IMR-90 (cell line): ENCODE measurements around the gene MRPL54. TPM values are rescaled to one million over a fixed set of nuclear protein-coding genes. Genes with fewer than 3 reads are reported as not detected.

Experiments used
- ATAC-seq: fragments of 200-7000 bp; cut with Tn5 transposase; 2 replicates; pipeline ENCODE4 v1.9.1; 2020; ENCODE audit warnings: low read depth, mild to moderate bottlenecking, moderate library complexity
- BruUV-seq: library from RNA; stranded (reverse); fragments of 400-500 nt; replicated peaks from 2 replicates; lab custom pipeline; 2021; lab: Mats Ljungman, UMichigan
- CTCF ChIA-PET: fragments of 300-600 bp; formaldehyde crosslinking; extraction: SDS; loops from one replicate; lab custom pipeline; 2021; ENCODE audit warnings: antibody characterized with exemption; lab: Yijun Ruan, JAX
- POLR2A ChIA-PET: fragments of 300-600 bp; sonication (Branson Sonifier 250); formaldehyde crosslinking; loops from one replicate; lab custom pipeline; 2022; ENCODE audit warnings: antibody characterized with exemption; ENCODE audit not compliant: unreplicated experiment; lab: Charles Lee
- DNase-seq: peaks from one replicate; pipeline ENCODE4 v3.0.0; 2013
- H2AFZ ChIP-seq: replicated peaks from 2 replicates; pipeline ENCODE3; 2013; ENCODE audit warnings: low read length, mild to moderate bottlenecking; ENCODE audit not compliant: poor library complexity
- H2AK5ac ChIP-seq: 2 replicates; pipeline ENCODE4 v1.6.1; 2013; ENCODE audit warnings: low read depth, low read length, inconsistent platforms
- H2AK9ac ChIP-seq: replicated peaks from 2 replicates; pipeline ENCODE3; 2013; ENCODE audit warnings: mild to moderate bottlenecking, low read depth, low read length, moderate library complexity; ENCODE audit not compliant: poor library complexity
- H2BK120ac ChIP-seq: 2 replicates; pipeline ENCODE4 v1.6.1; 2013; ENCODE audit warnings: low read depth, low read length, inconsistent platforms
- H2BK15ac ChIP-seq: 3 replicates; pipeline ENCODE4 v1.6.1; 2013; ENCODE audit warnings: low read depth, low read length, inconsistent platforms
- H2BK20ac ChIP-seq: 2 replicates; pipeline ENCODE4 v1.6.1; 2013; ENCODE audit warnings: low read depth, mild to moderate bottlenecking, inconsistent platforms, low read length, moderate library complexity
- H2BK5ac ChIP-seq: 2 replicates; pipeline ENCODE4 v1.6.1; 2013; ENCODE audit warnings: mild to moderate bottlenecking, low read depth, low read length, inconsistent platforms; ENCODE audit not compliant: poor library complexity, severe bottlenecking
- H3K14ac ChIP-seq: replicated peaks from 2 replicates; pipeline ENCODE4 v1.6.1; 2013; ENCODE audit warnings: low read depth, low read length, inconsistent platforms
- H3K18ac ChIP-seq: 2 replicates; pipeline ENCODE4 v1.6.1; 2013; ENCODE audit warnings: low read depth, low read length, control low read depth
- H3K23ac ChIP-seq: 2 replicates; pipeline ENCODE4 v1.6.1; 2013; ENCODE audit warnings: low read depth, low read length, inconsistent platforms
- H3K27ac ChIP-seq: 2 replicates; pipeline ENCODE4 v1.5.1; 2013; ENCODE audit warnings: mild to moderate bottlenecking, control low read depth, low read length; ENCODE audit not compliant: insufficient read depth
- H3K27me3 ChIP-seq: 2 replicates; pipeline ENCODE4 v1.6.1; 2013; ENCODE audit warnings: low read length; ENCODE audit not compliant: control insufficient read depth, insufficient read depth
- H3K36me3 ChIP-seq: 2 replicates; pipeline ENCODE4 v1.6.1; 2013; ENCODE audit warnings: low read length, mixed read lengths; ENCODE audit not compliant: control insufficient read depth, insufficient read depth
- H3K4ac ChIP-seq: 2 replicates; pipeline ENCODE4 v1.6.1; 2013; ENCODE audit warnings: low read depth, low read length, inconsistent platforms
- H3K4me1 ChIP-seq: 2 replicates; pipeline ENCODE4 v1.6.1; 2013; ENCODE audit warnings: low read length, mixed read lengths; ENCODE audit not compliant: control insufficient read depth, insufficient read depth
- H3K4me2 ChIP-seq: 2 replicates; pipeline ENCODE4 v1.6.1; 2013; ENCODE audit warnings: low read depth, mild to moderate bottlenecking, control low read depth, low read length, moderate library complexity
- H3K4me3 ChIP-seq: 2 replicates; pipeline ENCODE4 v1.5.1; 2013; ENCODE audit warnings: low read depth, mild to moderate bottlenecking, control low read depth, low read length, moderate library complexity; ENCODE audit not compliant: insufficient read depth
- H3K56ac ChIP-seq: 2 replicates; pipeline ENCODE4 v1.6.1; 2013; ENCODE audit warnings: low read length, inconsistent platforms; ENCODE audit not compliant: insufficient read depth; ENCODE audit errors: extremely low read depth
- H3K79me1 ChIP-seq, 2 experiments: 2 replicates each; pipeline ENCODE4 v1.6.1; 2013; ENCODE audit warnings: low read length in 2 of 2, inconsistent platforms in 1 of 2, low read depth in 1 of 2
- H3K9ac ChIP-seq: 2 replicates; pipeline ENCODE4 v1.6.1; 2013; ENCODE audit warnings: low read depth, low read length, control low read depth
- H3K9me1 ChIP-seq: 2 replicates; pipeline ENCODE4 v1.6.1; 2013; ENCODE audit warnings: low read length, inconsistent platforms; ENCODE audit not compliant: insufficient read depth
- H3K9me3 ChIP-seq: 2 replicates; pipeline ENCODE4 v1.6.1; 2013; ENCODE audit warnings: low read length; ENCODE audit not compliant: control insufficient read depth, insufficient read depth
- H4K20me1 ChIP-seq: 2 replicates; pipeline ENCODE4 v1.6.1; 2013; ENCODE audit warnings: low read length, inconsistent platforms; ENCODE audit not compliant: insufficient read depth
- H4K5ac ChIP-seq: 2 replicates; pipeline ENCODE4 v1.6.1; 2013; ENCODE audit warnings: mild to moderate bottlenecking, low read depth, low read length, control low read depth
- H4K8ac ChIP-seq, 2 experiments: 2 replicates each; pipeline ENCODE4 v1.6.1; 2013; ENCODE audit warnings: low read depth in 2 of 2, low read length in 2 of 2, control low read depth in 1 of 2, inconsistent platforms in 1 of 2
- H4K91ac ChIP-seq: 2 replicates; pipeline ENCODE4 v1.6.1; 2013; ENCODE audit warnings: low read depth, low read length, inconsistent platforms; ENCODE audit not compliant: insufficient read depth
- BHLHE40 ChIP-seq: fragments of 150-350 bp; IDR thresholded peaks from 2 replicates; pipeline ENCODE4 v1.6.1; 2016; ENCODE audit warnings: mild to moderate bottlenecking, low read depth, low read length
- CEBPB ChIP-seq: IDR thresholded peaks from 2 replicates; pipeline ENCODE4 v1.6.1; 2012; ENCODE audit warnings: low read depth, low read length, improper control_type of control experiment
- CHD1 ChIP-seq: IDR thresholded peaks from 2 replicates; pipeline ENCODE4 v1.6.1; 2012; ENCODE audit warnings: low read depth, low read length, improper control_type of control experiment
- CTCF ChIP-seq: conservative IDR thresholded peaks from 2 replicates; pipeline ENCODE4 v1.5.1; 2012; ENCODE audit warnings: mild to moderate bottlenecking, low read depth, low read length, improper control_type of control experiment
- ELK1 ChIP-seq: fragments of 150-350 bp; IDR thresholded peaks from 2 replicates; pipeline ENCODE4 v1.6.1; 2016; ENCODE audit warnings: low read depth, mild to moderate bottlenecking, low read length, moderate library complexity, borderline replicate concordance
- FOS ChIP-seq: fragments of 150-350 bp; IDR thresholded peaks from 2 replicates; pipeline ENCODE4 v1.6.1; 2016; ENCODE audit warnings: low read depth, low read length
- MAZ ChIP-seq: IDR thresholded peaks from 2 replicates; pipeline ENCODE4 v1.6.1; 2012; ENCODE audit warnings: low read depth, mild to moderate bottlenecking, low read length, improper control_type of control experiment, moderate library complexity, borderline replicate concordance
- MXI1 ChIP-seq: IDR thresholded peaks from 2 replicates; pipeline ENCODE4 v1.6.1; 2012; ENCODE audit warnings: low read depth, mild to moderate bottlenecking, low read length, moderate library complexity, borderline replicate concordance
- NFE2L2 ChIP-seq: fragments of 150-350 bp; IDR thresholded peaks from 2 replicates; pipeline ENCODE4 v1.6.1; 2016; ENCODE audit warnings: low read depth, mild to moderate bottlenecking, low read length
- POLR2A ChIP-seq: IDR thresholded peaks from 2 replicates; pipeline ENCODE4 v1.6.1; 2012; ENCODE audit warnings: mild to moderate bottlenecking, low read depth, low read length
- RAD21 ChIP-seq: IDR thresholded peaks from 2 replicates; pipeline ENCODE4 v1.6.1; 2012; ENCODE audit warnings: low read length, improper control_type of control experiment
- RCOR1 ChIP-seq: IDR thresholded peaks from 2 replicates; pipeline ENCODE4 v1.6.1; 2012; ENCODE audit warnings: mild to moderate bottlenecking, low read length, improper control_type of control experiment; ENCODE audit not compliant: insufficient replicate concordance
- RFX5 ChIP-seq: IDR thresholded peaks from 2 replicates; pipeline ENCODE4 v1.8.0; 2012; ENCODE audit warnings: low read depth, mild to moderate bottlenecking, low read length, moderate library complexity
- SMC3 ChIP-seq: fragments of 150-350 bp; IDR thresholded peaks from 2 replicates; pipeline ENCODE4 v1.6.1; 2016; ENCODE audit warnings: low read depth, mild to moderate bottlenecking, antibody characterized with exemption, low read length, moderate library complexity
- WGBS, 2 experiments: methylation state at CpG; one replicate each; pipeline versions ENCODE4 v1.1.5 to v1.1.7; 2013; ENCODE audit warnings: missing lambda C conversion rate in 2 of 2; ENCODE audit not compliant: insufficient read length in 1 of 2; ENCODE audit errors: extremely low coverage in 2 of 2; 5-methylcytosine and 5-hydroxymethylcytosine counted together
- dilution Hi-C: fragments of 300-500 bp; cut with HindIII; formaldehyde crosslinking; loops from one replicate; pipeline ENCODE4 v1.14.3; 2018; ENCODE audit warnings: low sequenced_read_pairs; ENCODE audit not compliant: unreplicated experiment
- in situ Hi-C: fragments of 300-500 bp; cut with MboI; formaldehyde crosslinking; loops from 3 replicates; pipeline ENCODE4 v1.14.3; 2019; ENCODE audit warnings: low sequenced_read_pairs, inconsistent platforms, mixed read lengths
- intact Hi-C: fragments of 100-400 bp; cut with micrococcal nuclease; formaldehyde crosslinking; loops from 2 replicates; pipeline ENCODE4 v1.10.0; 2022
- polyA plus RNA-seq, 3 experiments: library from polyadenylated mRNA; depleted of rRNA; stranded (reverse); fragments of >200 nt; gene quantifications; 2 replicates each; pipeline ENCODE4 v1.2.3, GENCODE V29; 2012; ENCODE audit warnings: low replicate concordance in 1 of 3
- total RNA-seq: library from RNA; depleted of rRNA; stranded (reverse); fragments of >200 nt; gene quantifications from 2 replicates; pipeline ENCODE4 v1.2.3, GENCODE V29; 2012
- TF ChIP-seq, protein P1 (sequence below): fragments of 150-350 bp; IDR thresholded peaks from 2 replicates; pipeline ENCODE4 v1.6.1; 2017; ENCODE audit warnings: mild to moderate bottlenecking, antibody characterized with exemption, low read length, low read depth

The MRPL54 gene
- total and polyA plus RNA-seq, 2 of the 4 experiments (the other 2 are of a cell fraction), result 55.9 to 75.7 TPM

DNA sequence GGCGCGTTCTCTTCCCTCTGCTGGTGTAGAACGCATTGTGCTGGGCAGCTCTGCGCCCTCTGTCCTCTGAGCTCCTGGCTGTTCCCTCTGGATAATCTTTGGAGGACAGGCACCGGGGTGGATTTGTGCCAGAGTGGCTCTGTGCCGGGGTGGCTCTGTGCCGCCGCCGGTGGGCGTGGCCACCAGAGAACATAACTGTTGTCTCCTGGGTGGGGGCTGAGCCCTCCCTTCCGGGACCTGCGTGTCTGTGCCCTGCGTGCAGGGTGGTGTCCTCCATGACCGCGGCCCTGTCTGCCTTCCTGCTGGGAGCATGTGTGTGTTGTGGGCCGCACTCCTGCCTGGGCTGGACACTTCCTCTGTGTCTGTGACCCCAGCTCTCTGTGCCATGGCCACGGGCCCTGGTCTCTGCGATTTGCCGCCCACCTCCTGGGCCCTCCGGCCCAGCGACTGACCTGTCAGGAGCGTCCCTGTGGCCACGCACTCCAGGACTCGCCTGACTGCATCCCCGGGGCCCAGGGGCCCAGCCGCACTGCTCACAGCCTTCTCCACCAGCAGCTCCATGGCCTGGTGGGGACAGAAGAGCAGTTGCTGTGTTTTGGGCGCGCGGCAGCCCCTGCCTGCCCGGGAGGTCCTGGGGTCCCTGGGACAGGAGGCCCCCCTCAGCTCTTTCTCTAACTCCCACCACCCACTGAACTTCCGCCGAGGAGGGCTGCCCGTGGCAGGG lies 46.1 kb downstream of the MRPL54 start:
- H4K91ac ChIP-seq, result no peak overlapping the region
- no peak overlapping the region for H3K23ac ChIP-seq
- no peak for ATAC-seq
- no peak overlapping the region for H3K14ac ChIP-seq
- intact Hi-C loops (no loop called here), in situ Hi-C loops (no loop called here), dilution Hi-C loops (no loop called here)
- no peak overlapping the region for H2BK20ac ChIP-seq
- H2BK15ac ChIP-seq, result no peak overlapping the region
- no peak for DNase-seq
- 76% methylated on average over 16 of the region's 33 CpGs; no CpG with 5 or more reads in 1 of the 2 experiments for WGBS, 2 experiments
- ChIA-PET CTCF (no interaction called here), POLR2A (no interaction called here)
- H3K4me2 ChIP-seq, result no peak overlapping the region
- no peaks in the 10 kb centered on the region for H3K4me1 ChIP-seq
- no peak overlapping the region for H3K4ac ChIP-seq
- H2AK5ac ChIP-seq, result no peak overlapping the region
- H3K18ac ChIP-seq, result no peak overlapping the region
- no peaks in the 10 kb centered on the region for H3K9me3 ChIP-seq
- no peak overlapping the region for H2AK9ac ChIP-seq
- no peak overlapping the region for H3K27ac ChIP-seq
- H3K9ac ChIP-seq, result no peak overlapping the region
- H3K79me1 ChIP-seq, result no peaks in the 10 kb centered on the region
- BruUV-seq, result no TSS peak
- no peaks in the 10 kb centered on the region for H4K20me1 ChIP-seq
- no peak overlapping the region for H2AFZ ChIP-seq
- peaks cover 7% of the 10 kb centered on the region; the same call in 1 of the 2 replicates for H3K27me3 ChIP-seq
- H2BK120ac ChIP-seq, result no peak overlapping the region
- H4K5ac ChIP-seq, result no peak overlapping the region
- TF ChIP-seq FOS, result no peak
- no peak for TF ChIP-seq BHLHE40
- no peak for TF ChIP-seq MAZ
- TF ChIP-seq, protein P1, sequence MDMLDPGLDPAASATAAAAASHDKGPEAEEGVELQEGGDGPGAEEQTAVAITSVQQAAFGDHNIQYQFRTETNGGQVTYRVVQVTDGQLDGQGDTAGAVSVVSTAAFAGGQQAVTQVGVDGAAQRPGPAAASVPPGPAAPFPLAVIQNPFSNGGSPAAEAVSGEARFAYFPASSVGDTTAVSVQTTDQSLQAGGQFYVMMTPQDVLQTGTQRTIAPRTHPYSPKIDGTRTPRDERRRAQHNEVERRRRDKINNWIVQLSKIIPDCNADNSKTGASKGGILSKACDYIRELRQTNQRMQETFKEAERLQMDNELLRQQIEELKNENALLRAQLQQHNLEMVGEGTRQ, result no peak
- TF ChIP-seq ELK1, result no peak
- TF ChIP-seq POLR2A, result no peak
- no peak for TF ChIP-seq RFX5
- no peak for TF ChIP-seq SMC3
- no peak for TF ChIP-seq CEBPB
- TF ChIP-seq RCOR1, result no peak
- no peak for TF ChIP-seq NFE2L2
- no peak for TF ChIP-seq CHD1
- TF ChIP-seq CTCF, result no peak
- TF ChIP-seq RAD21, result no peak
- TF ChIP-seq MXI1, result no peak
- H3K9me1 ChIP-seq, result peaks cover 5% of the 10 kb centered on the region
- no peak overlapping the region for H4K8ac ChIP-seq
- no peak overlapping the region for H2BK5ac ChIP-seq
- no peak overlapping the region for H3K4me3 ChIP-seq
- no peak overlapping the region for H3K56ac ChIP-seq
- H3K36me3 ChIP-seq, result no peaks in the 10 kb centered on the region
